Measurements from ENCODE around the gene ZNF620.
"Not testable (repeated sequence)": the region's sequence is repeated elsewhere in the genome, so short reads cannot be mapped to it uniquely, and the experiment has no call there.

ZNF620 gene

DNA sequence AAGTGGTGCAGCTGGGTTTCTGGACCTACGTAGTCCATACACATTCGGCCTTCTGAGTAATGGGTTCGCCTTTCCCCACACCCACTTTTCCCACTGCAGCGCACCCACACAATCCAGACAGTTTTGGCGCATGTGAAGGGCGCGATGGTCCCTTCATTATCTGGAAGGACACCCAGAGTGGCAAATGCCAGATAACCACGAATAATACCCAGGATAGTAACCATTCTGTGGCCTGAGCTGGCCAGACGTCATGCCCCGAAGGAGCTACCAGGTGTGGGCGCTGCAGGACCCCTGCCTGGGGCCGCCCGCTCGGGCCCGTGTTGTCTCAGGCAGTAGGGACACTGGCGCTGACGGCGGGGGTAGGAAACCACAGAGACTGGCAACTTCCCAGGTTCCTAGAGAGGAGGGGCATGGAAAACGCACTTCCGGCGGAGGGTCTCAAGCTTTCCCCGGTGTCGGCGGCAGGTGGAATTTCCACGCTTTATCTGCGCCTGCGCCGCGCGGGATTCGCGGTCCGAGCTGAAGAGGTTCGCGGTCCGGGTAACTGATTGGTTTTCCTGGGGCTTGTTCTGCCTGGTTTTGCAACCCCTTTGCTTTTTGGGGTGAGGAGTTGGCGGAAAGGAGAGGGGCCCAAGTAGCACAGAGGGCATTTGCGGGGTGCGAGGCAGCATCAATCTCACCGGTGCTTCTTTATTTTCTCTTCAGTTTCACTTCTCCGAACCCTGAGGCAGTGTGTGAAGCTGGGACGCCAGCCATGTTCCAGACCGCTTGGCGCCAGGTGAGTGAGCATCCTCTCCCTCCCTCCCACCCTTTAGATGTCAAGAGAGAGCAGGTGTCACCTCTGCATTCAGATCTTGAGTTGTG is at the start of gene ZNF620:
ZNF620 (plus strand) TSS at position 441 of the 864 bp plus-strand sequence; CDS start at position 755, 314 bp downstream.
- DNase-seq (ENCODE audit: low spot score): peak; percentile 94

DNA sequence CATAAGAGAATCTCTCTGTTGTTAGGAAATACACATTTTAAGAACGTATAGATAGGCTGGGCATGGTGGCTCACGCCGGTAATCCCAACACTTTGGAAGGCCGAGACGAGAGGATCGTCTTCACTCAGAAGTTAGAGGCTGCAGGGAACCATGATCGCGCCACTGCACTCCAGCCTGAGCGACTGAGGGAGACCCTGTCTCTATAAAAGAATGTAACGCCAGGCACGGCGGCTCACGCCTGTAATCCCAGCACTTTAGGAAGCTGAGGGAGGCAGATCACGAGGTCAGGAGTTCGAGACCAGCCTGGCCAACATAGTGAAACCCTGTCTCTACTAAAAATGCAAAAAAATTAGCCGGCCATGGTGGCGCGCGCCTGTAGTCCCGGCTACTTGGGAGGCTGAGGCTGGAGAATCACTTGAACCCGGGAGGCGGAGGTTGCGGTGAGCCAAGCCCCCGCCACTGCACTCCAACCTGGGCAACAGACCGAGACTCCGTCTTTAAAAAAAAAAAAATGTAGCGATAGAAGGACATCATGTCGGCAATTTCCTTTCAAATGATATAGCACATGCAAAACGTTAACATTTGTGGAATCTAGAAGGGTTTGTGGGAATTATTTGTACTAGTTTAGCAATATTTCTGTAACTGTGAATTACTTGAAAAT is 49.4 kb upstream of the ZNF620 start:
- DNase-seq (ENCODE audit: low spot score): no peak

DNA sequence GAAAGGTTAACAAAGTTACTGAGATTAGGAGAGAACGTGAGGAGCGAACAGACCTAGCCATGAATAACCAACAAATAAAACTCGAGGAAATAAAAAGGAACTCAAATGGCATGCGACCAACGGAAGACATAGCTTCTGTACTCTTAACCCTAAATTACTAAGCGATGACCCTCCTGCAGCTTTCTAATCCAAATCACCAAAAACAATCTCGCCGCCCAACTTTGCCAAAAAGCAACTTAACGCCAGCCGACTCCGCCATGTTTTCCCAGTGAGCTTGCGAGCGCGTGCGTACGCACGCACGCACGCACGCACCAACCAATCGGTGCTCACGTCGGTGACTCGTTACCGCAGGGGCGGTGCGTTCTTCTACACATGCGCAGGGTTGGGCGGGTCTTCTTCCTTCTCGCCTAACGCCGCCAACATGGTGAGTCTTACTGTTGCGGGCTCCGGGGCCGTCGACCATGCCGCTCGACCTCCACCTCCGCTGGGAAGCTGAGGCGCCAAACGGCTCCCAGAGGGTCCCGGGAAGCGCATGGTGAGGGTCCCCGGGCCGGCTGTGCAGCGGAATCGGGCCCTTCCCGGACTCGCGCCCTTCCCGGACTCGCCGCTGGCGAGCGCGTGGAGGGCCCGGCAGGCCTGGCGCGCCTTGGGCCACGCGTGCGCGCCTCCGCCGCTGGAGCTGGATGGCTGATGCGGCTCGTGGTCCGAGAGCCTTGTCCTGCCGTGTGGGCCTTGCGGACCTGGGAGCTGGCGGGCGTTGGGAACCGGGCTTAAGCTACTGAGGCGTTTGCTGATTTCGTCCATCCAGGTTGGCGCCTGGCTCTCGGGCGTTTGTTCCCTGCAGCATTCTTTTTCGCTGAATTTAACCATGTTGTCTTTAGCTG is 48.7 kb upstream of the ZNF620 start, which contains the start of gene RPL14:
RPL14 (plus strand) TSS at position 400 of the 884 bp plus-strand sequence; CDS start at position 533, 133 bp downstream.
- peak; percentile 94 for DNase-seq (ENCODE audit: low spot score)

DNA sequence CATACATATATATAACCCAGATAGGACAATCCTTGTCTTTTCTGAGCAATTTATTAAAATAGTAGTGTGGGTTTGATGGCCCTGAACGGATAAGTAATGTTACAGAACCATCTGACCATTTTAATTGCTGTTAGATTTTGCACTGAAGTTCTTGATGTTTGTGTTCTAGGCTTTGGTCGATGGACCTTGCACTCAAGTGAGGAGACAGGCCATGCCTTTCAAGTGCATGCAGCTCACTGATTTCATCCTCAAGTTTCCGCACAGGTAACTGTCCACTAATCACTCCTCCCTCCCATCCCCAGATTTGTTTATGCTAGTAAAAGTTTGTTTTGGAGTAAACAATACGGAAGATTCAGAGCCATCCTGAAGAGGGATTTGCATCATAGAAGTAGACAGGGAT is 47.4 kb upstream of the ZNF620 start:
- DNase-seq (ENCODE audit: low spot score): no peak

DNA sequence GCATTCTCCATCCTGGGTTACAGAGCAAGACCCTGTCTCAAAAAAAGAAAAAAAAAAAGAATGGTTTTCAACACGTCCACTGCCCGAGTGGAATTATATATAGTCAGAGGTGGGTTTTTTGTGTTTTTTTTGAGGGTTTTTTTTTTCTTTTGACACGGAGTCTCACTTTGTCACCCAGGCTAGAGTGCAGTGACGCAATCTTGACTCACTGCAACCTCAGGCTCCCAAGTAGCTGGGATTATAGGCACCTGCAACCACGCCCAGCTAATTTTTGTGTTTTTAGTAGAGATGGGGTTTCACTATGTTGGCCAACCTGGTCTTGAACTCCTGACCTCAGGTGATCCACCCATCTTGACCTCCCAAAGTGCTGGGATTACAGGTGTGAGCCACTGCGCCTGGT is 45.4 kb upstream of the ZNF620 start:
- DNase-seq (ENCODE audit: low spot score): not testable (repeated sequence)

DNA sequence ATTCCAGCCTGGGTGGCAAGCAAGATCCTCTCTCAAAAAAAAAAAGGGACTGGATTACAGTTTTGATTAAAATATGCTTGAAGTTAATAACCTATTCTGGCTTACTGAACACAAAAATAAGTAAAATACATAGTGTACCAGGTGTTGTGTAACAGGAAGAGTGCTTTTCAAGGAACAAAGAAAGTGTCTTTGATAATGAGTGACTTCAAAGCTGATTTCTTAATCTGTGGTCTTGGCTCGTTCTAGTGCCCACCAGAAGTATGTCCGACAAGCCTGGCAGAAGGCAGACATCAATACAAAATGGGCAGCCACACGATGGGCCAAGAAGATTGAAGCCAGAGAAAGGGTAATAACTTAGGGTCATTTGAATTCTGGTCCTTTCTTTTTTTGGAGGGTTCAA is 44.7 kb upstream of the ZNF620 start:
- no peak for DNase-seq (ENCODE audit: low spot score)

DNA sequence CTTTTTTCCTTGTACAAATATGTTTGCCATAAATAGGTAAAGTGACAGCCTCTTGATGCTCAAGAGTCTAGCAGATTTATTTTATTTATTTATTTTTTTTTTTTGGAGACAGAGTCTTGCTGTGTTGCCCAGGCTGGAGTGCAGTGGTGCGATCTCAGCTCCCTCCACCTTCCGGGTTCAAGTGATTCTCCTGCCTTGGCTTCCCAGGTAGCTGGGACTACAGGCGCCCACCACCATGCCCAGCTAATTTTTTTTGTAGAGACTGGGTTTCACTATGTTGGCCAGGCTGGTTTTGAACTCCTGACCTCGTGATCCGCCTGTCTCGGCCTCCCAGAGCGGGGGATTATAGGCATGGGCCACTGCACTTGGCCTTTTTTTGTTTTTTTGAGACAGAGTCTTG is 43.0 kb upstream of the ZNF620 start:
- DNase-seq (ENCODE audit: low spot score): not testable (repeated sequence)

DNA sequence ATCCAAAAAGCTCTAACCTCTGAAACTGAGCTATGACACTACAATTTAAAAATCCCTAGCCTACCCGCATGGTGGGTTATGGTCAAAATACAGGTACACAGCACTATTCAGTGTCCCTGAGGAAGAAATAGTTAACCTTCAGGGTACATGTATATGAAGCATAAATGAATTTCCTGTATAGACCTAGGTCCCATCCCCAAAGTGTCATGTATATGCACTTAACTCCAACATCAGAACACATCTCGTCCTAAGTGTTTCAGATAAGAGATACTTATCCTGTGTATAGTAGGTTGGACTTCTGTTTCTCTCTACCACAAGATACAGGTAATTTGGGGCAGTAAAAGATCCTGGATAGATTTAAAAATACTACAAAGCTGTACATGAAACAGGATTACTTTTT is 42.3 kb upstream of the ZNF620 start:
- DNase-seq (ENCODE audit: low spot score): no peak

DNA sequence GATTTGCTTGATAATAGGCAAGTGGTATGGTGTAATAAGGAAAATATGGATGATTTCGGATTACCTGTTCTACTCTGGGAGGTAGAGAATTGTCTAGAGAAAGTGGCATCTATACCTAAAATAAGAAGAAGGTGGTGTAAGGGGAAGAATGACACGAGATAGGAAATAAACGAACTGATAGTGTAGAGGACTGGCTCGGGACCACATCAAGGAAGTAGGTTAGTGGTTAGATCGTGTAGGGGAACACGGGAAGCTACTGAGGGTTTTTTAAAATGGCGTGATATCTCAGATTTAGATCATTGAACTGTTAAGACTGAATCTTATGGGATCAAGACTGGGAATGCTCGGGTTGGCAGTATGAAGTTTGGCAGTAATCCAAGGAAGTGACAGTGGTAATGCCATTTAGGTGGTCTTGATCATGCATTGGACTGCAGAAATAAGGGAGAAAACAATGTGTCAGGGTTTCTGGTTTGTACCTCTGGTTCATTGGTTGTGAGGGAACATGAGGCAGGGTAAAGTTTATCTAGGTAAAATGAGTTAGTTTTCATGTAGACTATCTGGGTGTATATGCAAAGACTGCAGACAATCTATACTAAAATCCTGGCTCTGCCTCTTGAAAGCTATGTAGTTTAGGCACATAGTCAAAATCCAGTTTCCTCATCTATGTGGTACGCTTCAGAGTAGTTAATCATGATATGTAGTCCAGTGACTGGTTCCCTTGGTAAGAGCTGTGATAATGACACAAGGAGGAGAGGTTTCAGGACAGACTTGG is 41.3 kb upstream of the ZNF620 start:
- no peak for DNase-seq (ENCODE audit: low spot score)

DNA sequence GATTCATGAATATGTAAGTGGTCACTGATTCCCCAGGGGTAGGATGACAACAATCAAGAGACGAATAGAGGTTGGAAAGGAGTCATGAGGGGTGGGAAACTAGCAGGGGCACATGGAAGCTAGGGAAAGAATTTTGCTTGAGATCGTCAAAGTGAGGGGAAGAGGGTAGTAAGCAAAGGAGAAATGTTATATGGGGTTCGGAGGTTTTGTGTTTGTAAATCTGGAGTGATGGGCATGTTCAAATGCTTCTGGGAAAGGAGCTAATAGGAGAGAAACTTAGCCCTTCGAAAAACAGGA is 40.8 kb upstream of the ZNF620 start:
- DNase-seq (ENCODE audit: low spot score): no peak

DNA sequence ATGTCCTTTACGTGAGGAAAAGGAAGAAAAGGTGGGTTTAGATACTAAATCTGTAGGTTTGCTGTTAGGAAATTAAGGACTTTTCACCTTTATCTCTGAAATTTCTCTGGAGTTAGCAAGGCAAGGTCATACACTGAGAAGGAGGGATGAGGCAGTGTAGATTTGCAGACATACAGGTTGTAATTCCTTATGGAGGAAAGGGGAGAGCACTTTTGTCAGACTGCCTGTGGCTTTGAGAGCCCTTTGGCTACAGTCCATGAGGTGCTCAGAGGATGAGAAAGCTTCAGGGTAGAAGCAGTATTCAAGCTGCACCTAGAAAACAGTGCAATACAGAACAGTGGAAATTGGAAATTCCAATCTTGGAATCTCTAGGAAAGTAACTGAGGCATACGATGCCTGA is 40.4 kb upstream of the ZNF620 start:
- no peak for DNase-seq (ENCODE audit: low spot score)

DNA sequence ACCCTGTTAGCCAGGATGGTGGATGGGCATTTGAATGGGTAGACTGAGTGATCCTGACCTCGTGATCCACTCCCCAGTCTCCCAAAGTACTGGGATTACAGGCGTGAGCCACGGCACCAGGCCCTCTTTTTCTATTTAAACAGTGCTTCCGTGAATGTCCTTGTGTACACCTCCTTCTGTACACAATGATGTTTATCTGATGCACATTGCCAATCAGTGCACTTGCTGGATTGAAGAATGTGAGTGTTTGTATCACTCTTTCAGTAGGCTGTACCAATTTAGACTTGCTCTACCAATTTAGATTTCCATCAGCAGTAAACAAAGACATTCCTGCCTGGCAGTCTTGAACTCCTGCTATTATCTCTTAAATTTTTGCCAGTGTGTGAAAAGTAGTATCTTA is 37.8 kb upstream of the ZNF620 start:
- no peak for DNase-seq (ENCODE audit: low spot score)

DNA sequence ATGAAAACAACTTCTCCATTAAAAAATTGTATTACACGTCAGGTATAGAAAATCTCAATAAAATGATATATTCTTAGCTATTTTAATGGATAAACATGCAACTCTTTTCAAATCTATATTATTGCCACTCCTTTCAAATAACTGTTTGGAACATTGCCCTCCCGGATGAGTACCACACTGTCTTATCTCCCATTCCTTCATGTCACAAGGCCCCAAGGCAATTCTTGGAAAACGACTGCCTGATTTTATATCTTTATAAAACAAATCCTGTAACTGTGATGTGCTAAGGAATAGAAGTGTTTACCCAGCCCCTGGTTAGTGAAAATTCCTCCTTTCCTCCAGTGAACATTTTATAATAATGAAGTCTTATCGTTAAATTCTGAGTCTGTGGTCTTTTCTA is 35.1 kb upstream of the ZNF620 start:
- DNase-seq (ENCODE audit: low spot score): no peak

DNA sequence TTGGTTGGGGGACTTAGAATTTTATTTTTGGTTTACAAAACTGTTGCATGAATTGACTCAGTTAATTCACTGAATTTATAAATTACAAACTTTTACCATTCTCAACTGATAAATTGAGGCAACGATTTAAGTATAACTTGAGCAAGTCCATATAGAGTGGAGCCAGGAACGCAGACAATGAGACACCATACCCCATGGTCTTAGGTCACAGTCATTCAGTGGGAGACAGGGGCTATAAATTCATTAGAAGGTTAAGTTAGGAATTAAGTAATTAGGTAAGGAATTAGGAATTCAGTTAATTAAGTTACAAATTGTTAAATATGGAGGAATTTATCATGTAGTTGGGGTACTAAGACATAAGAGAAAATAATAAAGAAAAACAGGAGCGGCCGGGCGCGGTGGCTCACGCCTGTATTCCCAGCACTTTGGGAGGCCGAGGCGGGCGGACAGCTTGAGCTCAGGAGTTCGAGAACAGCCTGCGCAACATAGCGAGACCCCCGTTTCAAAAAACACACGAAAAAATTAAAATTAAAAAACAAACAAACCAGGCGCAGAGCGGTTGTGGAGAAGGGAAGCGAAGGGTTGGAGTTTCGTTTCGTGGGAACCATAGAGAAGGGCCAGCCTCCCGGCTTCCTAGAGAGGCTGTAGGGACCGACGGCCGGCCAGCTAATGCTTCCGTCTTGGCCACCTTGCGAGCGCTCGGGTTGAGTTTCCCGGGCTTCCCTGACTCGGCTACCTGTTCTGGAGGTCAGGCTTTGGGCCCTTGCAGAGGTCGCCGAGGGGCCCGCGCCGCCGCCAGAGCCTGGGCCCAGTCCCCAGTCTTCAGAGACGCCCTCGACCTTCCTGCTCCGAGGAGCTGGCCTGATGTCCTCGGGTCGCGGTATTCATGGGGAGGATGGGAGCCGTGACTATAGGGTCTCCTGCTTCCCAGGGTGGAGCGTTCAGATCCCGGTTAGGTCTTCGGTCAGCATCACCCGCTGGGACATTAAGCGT is 29.1 kb upstream of the ZNF620 start, which contains the start of gene ZNF619:
ZNF619 (plus strand) TSS at position 645 of the 993 bp plus-strand sequence. CDS start 858 bp downstream, outside the sequence.
- DNase-seq (ENCODE audit: low spot score): peak; percentile 86

DNA sequence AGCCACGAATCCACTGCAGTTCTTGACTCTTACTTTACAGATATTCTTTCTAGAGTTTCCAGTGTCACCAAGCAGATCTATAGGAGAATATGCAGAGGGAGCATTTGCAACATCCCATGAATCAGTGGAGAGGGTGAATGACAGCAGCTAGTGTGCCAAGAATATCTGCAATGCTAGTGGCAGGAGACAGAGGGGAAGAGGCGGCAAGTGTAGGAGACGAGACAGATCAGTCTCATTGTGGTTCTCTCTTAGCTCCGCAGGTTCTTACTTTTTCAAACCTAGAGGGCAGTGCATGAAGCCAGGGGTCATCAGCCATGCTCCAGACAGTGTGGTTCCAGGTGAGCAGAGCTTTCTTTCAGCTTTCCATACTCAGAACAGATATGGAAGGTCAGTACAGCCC is 28.2 kb upstream of the ZNF620 start:
- no peak for DNase-seq (ENCODE audit: low spot score)

DNA sequence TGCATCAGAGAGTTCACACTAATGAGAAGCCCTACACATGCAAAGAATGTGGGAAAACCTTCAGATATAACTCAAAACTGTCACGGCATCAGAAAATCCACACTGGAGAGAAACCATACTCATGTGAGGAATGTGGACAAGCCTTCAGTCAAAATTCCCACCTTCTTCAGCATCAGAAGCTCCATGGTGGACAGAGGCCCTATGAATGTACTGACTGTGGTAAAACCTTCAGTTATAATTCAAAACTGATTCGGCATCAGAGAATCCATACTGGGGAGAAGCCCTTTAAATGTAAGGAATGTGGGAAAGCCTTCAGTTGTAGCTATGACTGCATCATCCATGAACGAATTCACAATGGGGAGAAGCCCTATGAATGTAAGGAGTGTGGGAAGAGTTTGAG is 18.7 kb upstream of the ZNF620 start:
- DNase-seq (ENCODE audit: low spot score): no peak

DNA sequence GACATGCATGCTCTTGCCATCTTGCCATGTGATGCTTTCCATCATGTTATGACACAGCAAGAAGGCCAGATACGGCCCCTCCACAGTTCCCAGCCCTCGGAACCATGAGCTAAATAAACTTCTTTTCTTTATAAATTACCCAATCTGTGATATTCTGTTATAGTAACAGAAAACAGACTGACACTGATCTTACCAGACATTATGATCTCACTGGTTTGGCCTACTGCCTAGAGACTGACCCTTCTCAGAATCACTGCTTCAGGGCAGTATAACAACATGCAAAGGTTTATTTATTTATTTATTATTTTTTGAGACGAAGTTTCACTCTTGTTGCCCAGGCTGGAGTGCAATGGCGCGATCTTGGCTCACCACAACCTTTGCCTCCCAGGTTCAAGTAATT is 14.9 kb upstream of the ZNF620 start:
- no peak for DNase-seq (ENCODE audit: low spot score)

DNA sequence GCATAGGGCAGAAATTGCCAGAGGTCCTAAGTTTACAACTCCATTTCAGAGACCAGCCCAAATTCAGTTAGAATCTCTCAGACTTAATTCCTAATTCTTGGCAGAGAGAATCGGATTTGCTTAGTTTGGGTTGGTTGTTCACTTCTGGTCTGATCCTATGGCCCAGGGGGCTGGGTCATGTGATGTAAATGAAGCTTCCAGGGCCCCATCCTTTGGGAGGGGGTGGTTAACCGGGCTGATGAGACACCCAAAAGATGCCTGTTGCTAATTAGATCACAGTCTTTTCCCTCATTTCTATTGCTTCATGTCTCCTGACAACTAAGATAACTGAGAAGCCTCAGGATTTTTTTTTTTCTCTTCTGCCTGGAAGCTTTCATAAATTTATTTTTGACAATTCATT is 11.1 kb upstream of the ZNF620 start:
- no peak for DNase-seq (ENCODE audit: low spot score)

DNA sequence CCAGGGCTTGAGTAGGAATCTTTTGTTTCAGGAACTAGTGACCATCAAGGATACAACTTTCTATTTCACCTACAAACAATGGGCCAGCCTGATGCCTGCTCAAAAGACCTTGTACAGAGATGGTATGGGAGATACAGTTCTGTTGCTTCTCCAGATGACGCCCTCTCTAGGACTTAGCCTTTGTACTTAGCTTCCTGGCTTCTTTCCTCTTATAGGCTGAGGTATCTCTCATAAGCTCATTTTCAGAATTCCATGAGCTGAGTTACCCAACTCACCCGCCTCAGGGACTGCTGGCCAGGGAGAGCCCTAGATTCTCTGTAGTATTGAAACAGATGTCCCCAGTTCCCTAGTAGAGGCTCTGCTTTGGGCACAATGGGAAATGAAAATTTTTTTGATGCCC is 8.6 kb upstream of the ZNF620 start:
- DNase-seq (ENCODE audit: low spot score): no peak

DNA sequence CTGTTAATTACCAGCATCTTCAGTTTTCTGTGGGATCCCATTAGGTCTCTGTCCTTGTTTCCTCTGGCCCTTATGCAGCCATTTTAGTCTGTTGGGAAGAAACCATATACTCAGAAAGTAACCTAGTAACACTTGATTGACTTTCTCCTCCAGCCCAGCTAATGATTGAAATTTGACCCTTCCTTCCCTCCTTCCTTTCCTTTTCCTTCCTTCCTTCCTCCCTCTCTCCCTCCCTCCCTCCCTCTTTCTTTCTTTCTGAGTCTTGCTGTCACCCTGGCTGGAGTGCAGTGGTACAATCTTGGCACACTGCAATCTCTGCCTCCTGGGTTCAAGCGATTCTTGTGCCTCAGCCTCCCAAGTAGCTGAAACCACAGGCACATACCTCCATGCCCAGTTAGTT is 5.9 kb upstream of the ZNF620 start:
- DNase-seq (ENCODE audit: low spot score): no peak

Measured in D341Med (cell line).